CD14-positive monocyte (primary cell): Measurements from ENCODE around the gene DHX9. TPM values are rescaled to one million over a fixed set of nuclear protein-coding genes. Genes with fewer than 3 reads are reported as not detected.

Source experiments
- DNase-seq, 3 donors: peaks; one replicate each; pipeline ENCODE4 v3.0.0-alpha.2; 2011 to 2022
- H2AFZ ChIP-seq: 2 replicates; pipeline ENCODE4 v1.6.0; 2012; ENCODE audit warnings: mild to moderate bottlenecking, low read depth, low read length, inconsistent platforms; ENCODE audit not compliant: insufficient read depth, poor library complexity, severe bottlenecking
- H3K27ac ChIP-seq, 2 donors: 1 replicate in 1 of 2; 2 replicates in 1 of 2; pipeline ENCODE4 v1.5.1; 2012 to 2013; ENCODE audit warnings: low read length in 2 of 2, control low read depth in 1 of 2, inconsistent platforms in 1 of 2, low read depth in 1 of 2, mild to moderate bottlenecking in 1 of 2
- H3K27me3 ChIP-seq, 2 donors: one replicate each; pipeline versions ENCODE4 v1.6.0 to v1.6.1; 2011 to 2013; ENCODE audit warnings: low read length in 2 of 2; ENCODE audit not compliant: control insufficient read depth in 2 of 2, insufficient read depth in 2 of 2
- H3K36me3 ChIP-seq, 2 donors: replicated peaks in 1 of 2; 1 replicate in 1 of 2; 2 replicates in 1 of 2; pipeline versions ENCODE4 v1.5.1 to v1.6.1; 2012 to 2013; ENCODE audit warnings: low read length in 2 of 2, control low read depth in 1 of 2, inconsistent platforms in 1 of 2, mild to moderate bottlenecking in 1 of 2; ENCODE audit not compliant: insufficient read depth in 2 of 2, control insufficient read depth in 1 of 2
- H3K4me1 ChIP-seq, 2 donors: 1 replicate in 1 of 2; 2 replicates in 1 of 2; pipeline versions ENCODE4 v1.5.1 to v1.6.1; 2012 to 2013; ENCODE audit warnings: low read length in 2 of 2, control low read depth in 1 of 2, inconsistent platforms in 1 of 2, mild to moderate bottlenecking in 1 of 2, moderate library complexity in 1 of 2; ENCODE audit not compliant: insufficient read depth in 2 of 2, control insufficient read depth in 1 of 2
- H3K4me2 ChIP-seq: replicated peaks from 2 replicates; pipeline ENCODE3; 2012; ENCODE audit warnings: low read length, moderate library complexity, mild to moderate bottlenecking; ENCODE audit not compliant: poor library complexity, severe bottlenecking; ENCODE audit errors: extremely low read depth
- H3K4me3 ChIP-seq, 3 experiments: fragments of 200-600 bp in 1 of 3; sonication (generic) in 1 of 3; replicated peaks in 1 of 3; 1 replicate in 2 of 3; 2 replicates in 1 of 3; pipeline ENCODE4 v1.5.1; 2011 to 2013; ENCODE audit warnings: low read length in 3 of 3, mild to moderate bottlenecking in 3 of 3, control low read depth in 2 of 3, low read depth in 2 of 3, inconsistent platforms in 1 of 3, moderate library complexity in 1 of 3
- H3K79me2 ChIP-seq: 2 replicates; pipeline ENCODE4 v1.6.0; 2012; ENCODE audit warnings: mild to moderate bottlenecking, control low read depth, inconsistent platforms, low read length, moderate library complexity; ENCODE audit not compliant: insufficient read depth
- H3K9ac ChIP-seq: 2 replicates; pipeline ENCODE4 v1.6.0; 2017; ENCODE audit warnings: low read length, mild to moderate bottlenecking; ENCODE audit not compliant: insufficient read depth, poor library complexity, severe bottlenecking
- H3K9me3 ChIP-seq, 2 donors: replicated peaks in 1 of 2; 1 replicate in 1 of 2; 2 replicates in 1 of 2; pipeline versions ENCODE4 v1.5.1 to v1.6.1; 2012 to 2013; ENCODE audit warnings: low read length in 2 of 2, control low read depth in 1 of 2; ENCODE audit not compliant: control insufficient read depth in 1 of 2, insufficient read depth in 1 of 2
- H4K20me1 ChIP-seq: 2 replicates; pipeline ENCODE4 v1.6.0; 2012; ENCODE audit warnings: mild to moderate bottlenecking, low read length, control low read depth, moderate library complexity; ENCODE audit not compliant: insufficient read depth
- H3K27ac Mint-ChIP-seq, 7 donors: one replicate each; pipeline ENCODE4 v1.8.0; 2020; ENCODE audit warnings: mild to moderate bottlenecking in 7 of 7, mixed read lengths in 7 of 7, moderate library complexity in 6 of 7, inconsistent platforms in 2 of 7
- H3K27me3 Mint-ChIP-seq, 3 donors: one replicate each; pipeline ENCODE4 v1.8.0; 2021 to 2022; ENCODE audit warnings: low read depth in 3 of 3, mild to moderate bottlenecking in 3 of 3, mixed read lengths in 3 of 3, moderate library complexity in 3 of 3, inconsistent platforms in 1 of 3
- H3K36me3 Mint-ChIP-seq, 2 donors: one replicate each; pipeline ENCODE4 v1.8.0; 2020; ENCODE audit warnings: mixed read lengths in 2 of 2, inconsistent platforms in 1 of 2, mild to moderate bottlenecking in 1 of 2
- H3K4me1 Mint-ChIP-seq: one replicate; pipeline ENCODE4 v1.8.0; 2020; ENCODE audit warnings: mild to moderate bottlenecking, mixed read lengths
- H3K4me3 Mint-ChIP-seq, 2 donors: one replicate each; pipeline ENCODE4 v1.8.0; 2020; ENCODE audit warnings: mild to moderate bottlenecking in 2 of 2, mixed read lengths in 2 of 2, moderate library complexity in 1 of 2
- H3K9me3 Mint-ChIP-seq, 7 donors: one replicate each; pipeline ENCODE4 v1.8.0; 2020 to 2022; ENCODE audit warnings: mixed read lengths in 7 of 7, mild to moderate bottlenecking in 6 of 7, moderate library complexity in 6 of 7, inconsistent platforms in 2 of 7
- CTCF ChIP-seq: fragments of 200-600 bp; IDR thresholded peaks from one replicate; pipeline ENCODE4 v1.8.0; 2022; ENCODE audit warnings: antibody characterized with exemption, mild to moderate bottlenecking
- WGBS: methylation state at CpG from one replicate; pipeline ENCODE4 v1.1.5; 2013; ENCODE audit warnings: missing lambda C conversion rate; ENCODE audit not compliant: insufficient coverage; 5-methylcytosine and 5-hydroxymethylcytosine counted together
- intact Hi-C, 2 donors: fragments of 100-400 bp; cut with micrococcal nuclease; formaldehyde crosslinking; loops; one replicate each; pipeline versions ENCODE4 v1.15.0 to v1.15.1; 2023
- polyA plus RNA-seq, 3 donors: library from polyadenylated mRNA; depleted of rRNA in 1 of 3; unstranded in 2 of 3; stranded (reverse) in 1 of 3; fragments of 300-500 nt in 2 of 3; fragments of >200 nt in 1 of 3; fragmentation: Illumina TruSeq in 2 of 3; gene quantifications; 1 replicate in 2 of 3; 2 replicates in 1 of 3; pipeline ENCODE4 v1.2.3, GENCODE V29; 2012 to 2021

Gene DHX9
- polyA plus RNA-seq, 3 donors: 57.9 to 71.5 (median 58.5) TPM

- Histone ChIP-seq H3K79me2 (no peaks in the 10 kb centered on the region), H3K27me3 (no peaks in the 10 kb centered on the region), H3K4me3 (no peak overlapping the region), H3K4me1 (no peaks in the 10 kb centered on the region), H3K36me3 (no peaks in the 10 kb centered on the region), H3K9me3 (peaks cover 0 to 7% of the 10 kb centered on the region in 2 donors), H3K27ac (no peak overlapping the region), H4K20me1 (no peaks in the 10 kb centered on the region), H2AFZ (no peak overlapping the region), H3K4me2 (no peak overlapping the region), H3K9ac (no peak overlapping the region)
- intact Hi-C loops: no loop called here
- DNase-seq: no peak
- Mint-ChIP-seq H3K27me3 (peaks cover 7 to 14% (median 12%) of the 10 kb centered on the region in 3 donors), H3K9me3 (peaks cover 0 to 13% (median 9%) of the 10 kb centered on the region in 7 donors), H3K27ac (no peak overlapping the region), H3K4me3 (no peak overlapping the region), H3K4me1 (no peaks in the 10 kb centered on the region), H3K36me3 (no peaks in the 10 kb centered on the region)
- TF ChIP-seq CTCF: no peak
- WGBS: 77% methylated on average over 3 of the region's 3 CpGs
Observed at GRCh38 chr1:182917378-182917777, 78.2 kb downstream of the DHX9 start.

- no peaks in the 10 kb centered on the region for H3K79me2 ChIP-seq
- H4K20me1 ChIP-seq: no peaks in the 10 kb centered on the region
- H3K9me3 ChIP-seq: no peaks in the 10 kb centered on the region
- H3K4me1 ChIP-seq: no peaks in the 10 kb centered on the region
- intact Hi-C loops: no loop called here
- H3K9ac ChIP-seq: no peak overlapping the region
- no peak overlapping the region for H2AFZ ChIP-seq
- Mint-ChIP-seq H3K4me3 (no peak overlapping the region), H3K9me3 (peaks cover 0 to 1% (median 0%) of the 10 kb centered on the region in 7 donors), H3K36me3 (no peaks in the 10 kb centered on the region), H3K4me1 (no peaks in the 10 kb centered on the region), H3K27me3 (peaks cover 7 to 15% (median 12%) of the 10 kb centered on the region in 3 donors), H3K27ac (no peak overlapping the region)
- no peak overlapping the region for H3K4me3 ChIP-seq
- no peaks in the 10 kb centered on the region for H3K36me3 ChIP-seq
- no peak for DNase-seq
- no CpG with 5 or more reads among the region's 1 CpG for WGBS
- TF ChIP-seq CTCF: no peak
- no peak overlapping the region for H3K4me2 ChIP-seq
- no peak overlapping the region for H3K27ac ChIP-seq
- peaks cover 0 to 2% of the 10 kb centered on the region in 2 donors for H3K27me3 ChIP-seq
Observed at GRCh38 chr1:182925661-182926060, 86.5 kb downstream of the DHX9 start.
